PC-3 (cell line): ENCODE results near the gene GHRHR. TPM values are rescaled to one million over a fixed set of nuclear protein-coding genes. Genes with fewer than 3 reads are reported as not detected.

Experiments used
- ATAC-seq: fragments of 200-7000 bp; cut with Tn5 transposase; 2 replicates; pipeline ENCODE4 v1.9.1; 2020; ENCODE audit warnings: mild to moderate bottlenecking, moderate library complexity
- BruUV-seq: library from RNA; stranded (reverse); fragments of 400-500 nt; replicated peaks from 2 replicates; lab custom pipeline; 2021; lab: Mats Ljungman, UMichigan
- CTCF ChIA-PET: fragments of 300-600 bp; sonication (Branson Sonifier 250); formaldehyde crosslinking; loops from one replicate; lab custom pipeline; 2022; ENCODE audit warnings: antibody characterized with exemption; lab: Charles Lee
- POLR2A ChIA-PET: fragments of 300-600 bp; sonication (Branson Sonifier 250); formaldehyde crosslinking; loops from one replicate; lab custom pipeline; 2022; ENCODE audit warnings: antibody characterized with exemption; ENCODE audit not compliant: unreplicated experiment; lab: Charles Lee
- DNase-seq: peaks from one replicate; pipeline ENCODE4 v3.0.0-alpha.2; 2015
- H2AFZ ChIP-seq: fragments of 300-600 bp; sonication (generic); 2 replicates; pipeline ENCODE4 v1.6.0; 2016; ENCODE audit warnings: antibody characterized with exemption, low read length
- H3F3A ChIP-seq: fragments of 300-600 bp; sonication (generic); one replicate; pipeline ENCODE4 v1.6.0; 2017; ENCODE audit warnings: antibody characterized with exemption, low read length, control low read depth, mild to moderate bottlenecking; ENCODE audit not compliant: unreplicated experiment
- H3K27ac ChIP-seq: fragments of 300-600 bp; sonication (generic); 2 replicates; pipeline ENCODE4 v1.5.1; 2016; ENCODE audit warnings: mild to moderate bottlenecking, low read length
- H3K27me3 ChIP-seq: fragments of 300-600 bp; sonication (generic); 2 replicates; pipeline ENCODE4 v1.6.1; 2016; ENCODE audit warnings: low read length, mixed read lengths
- H3K36me3 ChIP-seq: fragments of 300-600 bp; sonication (generic); 2 replicates; pipeline ENCODE4 v1.6.1; 2016; ENCODE audit warnings: low read depth, mixed run types, low read length, mixed read lengths
- H3K4me1 ChIP-seq: fragments of 300-600 bp; sonication (generic); 2 replicates; pipeline ENCODE4 v1.5.1; 2016; ENCODE audit warnings: low read length; ENCODE audit not compliant: insufficient read depth
- H3K4me2 ChIP-seq: fragments of 300-600 bp; sonication (generic); 2 replicates; pipeline ENCODE4 v1.6.0; 2016; ENCODE audit warnings: low read length
- H3K4me3 ChIP-seq: fragments of 300-600 bp; sonication (generic); 2 replicates; pipeline ENCODE4 v1.5.1; 2016; ENCODE audit warnings: mild to moderate bottlenecking, low read length, mixed read lengths
- H3K79me2 ChIP-seq: fragments of 300-600 bp; sonication (generic); 2 replicates; pipeline ENCODE4 v1.6.1; 2017; ENCODE audit warnings: low read length, mixed read lengths
- H3K9ac ChIP-seq: fragments of 300-600 bp; sonication (generic); 2 replicates; pipeline ENCODE4 v1.6.0; 2016; ENCODE audit warnings: mild to moderate bottlenecking, low read length
- H3K9me2 ChIP-seq: fragments of 300-600 bp; sonication (generic); replicated peaks from 2 replicates; pipeline ENCODE4 v1.6.1; 2016; ENCODE audit warnings: mixed run types, low read length, mixed read lengths
- H3K9me3 ChIP-seq: fragments of 300-600 bp; sonication (generic); 2 replicates; pipeline ENCODE4 v1.6.1; 2016; ENCODE audit warnings: low read length, mixed read lengths
- H4K20me1 ChIP-seq: fragments of 300-600 bp; sonication (generic); 2 replicates; pipeline ENCODE4 v1.6.1; 2016; ENCODE audit warnings: low read length, mixed read lengths
- CTCF ChIP-seq: fragments of 300-600 bp; sonication (generic); conservative IDR thresholded peaks from 2 replicates; pipeline ENCODE4 v1.5.1; 2017; ENCODE audit warnings: antibody characterized with exemption, low read depth, mild to moderate bottlenecking, low read length
- EZH2 ChIP-seq: fragments of 300-600 bp; sonication (generic); IDR thresholded peaks from one replicate; pipeline ENCODE4 v1.6.1; 2017; ENCODE audit warnings: antibody characterized with exemption, mild to moderate bottlenecking, low read length; ENCODE audit not compliant: unreplicated experiment
- EZH2phosphoT487 ChIP-seq: fragments of 300-600 bp; sonication (generic); IDR thresholded peaks from 2 replicates; pipeline ENCODE4 v1.6.1; 2018; ENCODE audit warnings: mild to moderate bottlenecking, antibody characterized with exemption, low read length, borderline replicate concordance
- intact Hi-C: fragments of 100-400 bp; cut with micrococcal nuclease; formaldehyde crosslinking; loops from 2 replicates; pipeline ENCODE4 v1.9.0; 2023
- total RNA-seq: library from RNA; depleted of rRNA; stranded (reverse); fragments of >200 nt; gene quantifications from 2 replicates; pipeline ENCODE4 v1.2.3, GENCODE V29; 2014

Gene GHRHR
- total RNA-seq, 1 experiment from 2014 or later = not detected

- Histone ChIP-seq H3K9me2 (no peaks in the 10 kb centered on the region), H3F3A (no peaks in the 10 kb centered on the region), H3K36me3 (no peaks in the 10 kb centered on the region), H3K27me3 (no peaks in the 10 kb centered on the region), H3K9ac (no peak overlapping the region; the same call in 1 of the 2 replicates), H2AFZ (no peak overlapping the region), H3K4me2 (no peak overlapping the region), H3K79me2 (no peaks in the 10 kb centered on the region), H3K4me1 (peaks cover 30% of the 10 kb centered on the region), H3K4me3 (no peak overlapping the region), H3K9me3 (no peaks in the 10 kb centered on the region), H3K27ac (no peak overlapping the region), H4K20me1 (no peaks in the 10 kb centered on the region)
- BruUV-seq = no TSS peak
- ATAC-seq = no peak
- intact Hi-C loops = no loop called here
- DNase-seq = no peak
- POLR2A ChIA-PET = no interaction called here
- TF ChIP-seq EZH2 (no peak), EZH2phosphoT487 (no peak), CTCF (no peak)
- CTCF ChIA-PET = no interaction called here
Observed at GRCh38 chr7:30915751-30916150, 48.0 kb upstream of the GHRHR start.

- no peaks in the 10 kb centered on the region for H4K20me1 ChIP-seq
- intact Hi-C loops = no loop called here
Observed at GRCh38 chr7:30916255-30916654, 47.5 kb upstream of the GHRHR start.

More at GRCh38 chr7:30916255-30916654, 47.5 kb upstream of the GHRHR start:
- TF ChIP-seq EZH2phosphoT487 (no peak), CTCF (no peak), EZH2 (no peak)
- no TSS peak for BruUV-seq
- Histone ChIP-seq H3K9me2 (no peaks in the 10 kb centered on the region), H3K36me3 (no peaks in the 10 kb centered on the region), H2AFZ (no peak overlapping the region), H3K27ac (no peak overlapping the region), H3K79me2 (no peaks in the 10 kb centered on the region), H3F3A (no peaks in the 10 kb centered on the region), H3K4me1 (peaks cover 35% of the 10 kb centered on the region), H3K27me3 (no peaks in the 10 kb centered on the region), H3K9ac (no peak overlapping the region), H3K9me3 (no peaks in the 10 kb centered on the region), H3K4me3 (no peak overlapping the region), H3K4me2 (no peak overlapping the region)
- ChIA-PET POLR2A (interaction anchor here (0.7 kb wide), 1 partner anchor 24 kb away, joined by 12 read pairs; no protein-coding TSS in a partner anchor), CTCF (no interaction called here)
- no peak for ATAC-seq
- DNase-seq = no peak
